Umbilical cord (tissue), 2 donors: ENCODE data around the gene FYB1. TPM values are rescaled to one million over a fixed set of nuclear protein-coding genes. Genes with fewer than 3 reads are reported as not detected.
"Not testable (repeated sequence)": the region's sequence is repeated elsewhere in the genome, so short reads cannot be mapped to it uniquely, and the experiment has no call there.

Experiments used
- DNase-seq: peaks from one replicate; pipeline ENCODE4 v3.0.0-alpha.2; 2015; ENCODE audit warnings: low spot score
- total RNA-seq: library from RNA; depleted of rRNA; stranded (reverse); fragments of >200 nt; gene quantifications from one replicate; pipeline ENCODE4 v1.2.3, GENCODE V29; 2014; ENCODE audit warnings: low replicate concordance; ENCODE audit not compliant: insufficient read depth

FYB1 gene
- total RNA-seq, 1 donor from 2014 or later: 14.9 TPM

- DNase-seq: no peak
These were observed 9.2 kb upstream of the FYB1 start for GRCh38 chr5:39228596-39228995.

- no peak for DNase-seq
These were observed 7.2 kb upstream of the FYB1 start for GRCh38 chr5:39226558-39226957.

GRCh38 chr5:39226100-39226451 lies 6.7 kb upstream of the FYB1 start:
- no peak for DNase-seq

- DNase-seq: no peak
These were observed 6.2 kb upstream of the FYB1 start for GRCh38 chr5:39225405-39226099.

- peak; percentile 41 for DNase-seq
These were observed 4.9 kb upstream of the FYB1 start for GRCh38 chr5:39224196-39224761.

- DNase-seq: no peak
These were observed 4.3 kb upstream of the FYB1 start for GRCh38 chr5:39223565-39224156.

GRCh38 chr5:39221671-39222070 lies 2.3 kb upstream of the FYB1 start:
- not testable (repeated sequence) for DNase-seq

- no peak for DNase-seq
These were observed 1.1 kb upstream of the FYB1 start for GRCh38 chr5:39220280-39221030.

GRCh38 chr5:39218482-39219402 lies 621 bp downstream of the FYB1 start:
- DNase-seq: peak; percentile 23

GRCh38 chr5:39217365-39218281 lies 1.7 kb downstream of the FYB1 start:
- peak; percentile 81 for DNase-seq

- DNase-seq: no peak
These were observed 2.7 kb downstream of the FYB1 start for GRCh38 chr5:39216631-39217030.

GRCh38 chr5:39215857-39216256 lies 3.5 kb downstream of the FYB1 start:
- no peak for DNase-seq

GRCh38 chr5:39214912-39215709 lies 4.3 kb downstream of the FYB1 start:
- DNase-seq: no peak

- DNase-seq: no peak
These were observed 5.7 kb downstream of the FYB1 start for GRCh38 chr5:39213447-39214207.

GRCh38 chr5:39211773-39212172 lies 7.6 kb downstream of the FYB1 start:
- DNase-seq: no peak

- DNase-seq: no peak
These were observed 9.4 kb downstream of the FYB1 start for GRCh38 chr5:39209924-39210323.

- no peak for DNase-seq
These were observed 10.9 kb downstream of the FYB1 start for GRCh38 chr5:39208471-39208870.

GRCh38 chr5:39207345-39208045 lies 11.9 kb downstream of the FYB1 start:
- DNase-seq: no peak
